SKM-1 treated with dmso at 0.1 percent for 144 hours (cell line): ENCODE data around the gene POP7.

Experiments
- DNase-seq: peaks from one replicate; lab custom pipeline; 2025; ENCODE audit not compliant: unreplicated experiment; lab: John Stamatoyannopoulos, UW

POP7 gene

GRCh38 chr7:100679129-100679926, 26.6 kb upstream of the POP7 start:
- no peak for DNase-seq

GRCh38 chr7:100679927-100680575, 25.9 kb upstream of the POP7 start:
- no peak for DNase-seq

GRCh38 chr7:100680576-100681271, 25.2 kb upstream of the POP7 start:
- DNase-seq = no peak

- no peak for DNase-seq
Measured at GRCh38 chr7:100681491-100682227, 24.3 kb upstream of the POP7 start.

GRCh38 chr7:100682228-100682741, 23.6 kb upstream of the POP7 start:
- no peak for DNase-seq

- no peak for DNase-seq
Measured at GRCh38 chr7:100682991-100683658, 22.8 kb upstream of the POP7 start.

- no peak for DNase-seq
Measured at GRCh38 chr7:100683659-100684533, 22.0 kb upstream of the POP7 start.

GRCh38 chr7:100684534-100685042, 21.3 kb upstream of the POP7 start:
- DNase-seq = no peak

GRCh38 chr7:100685049-100685605, 20.8 kb upstream of the POP7 start:
- DNase-seq = no peak

- DNase-seq = no peak
Measured at GRCh38 chr7:100685631-100686145, 20.2 kb upstream of the POP7 start.

- no peak for DNase-seq
Measured at GRCh38 chr7:100686201-100686821, 19.6 kb upstream of the POP7 start.

GRCh38 chr7:100686822-100687211, 19.1 kb upstream of the POP7 start:
- DNase-seq = no peak

- no peak for DNase-seq
Measured at GRCh38 chr7:100687261-100687660, 18.7 kb upstream of the POP7 start.

GRCh38 chr7:100687751-100688300, 18.1 kb upstream of the POP7 start:
- DNase-seq = no peak

GRCh38 chr7:100688326-100688860, 17.5 kb upstream of the POP7 start:
- DNase-seq = no peak

GRCh38 chr7:100689230-100690135, 16.4 kb upstream of the POP7 start:
- no peak for DNase-seq
